Caco-2 (cell line): Measurements from ENCODE around the gene PRKAG1. TPM values are rescaled to one million over a fixed set of nuclear protein-coding genes. Genes with fewer than 3 reads are reported as not detected.
A peak's percentile ranks its signal among the peaks of the same experiment; 100 is the strongest.

Experiments used
- BruUV-seq: library from RNA; stranded (reverse); fragments of 400-500 nt; replicated peaks from 2 replicates; lab custom pipeline; 2021; lab: Mats Ljungman, UMichigan
- CTCF ChIA-PET: fragments of 300-600 bp; sonication (Branson Sonifier 250); formaldehyde crosslinking; loops from one replicate; lab custom pipeline; 2022; ENCODE audit warnings: antibody characterized with exemption; lab: Charles Lee
- POLR2A ChIA-PET: fragments of 300-600 bp; sonication (Branson Sonifier 250); formaldehyde crosslinking; loops from one replicate; lab custom pipeline; 2022; ENCODE audit warnings: antibody characterized with exemption; lab: Charles Lee
- DNase-seq, 2 experiments: peaks; one replicate each; pipeline versions ENCODE4 v3.0.0 to v3.0.0-alpha.2; 2020 to 2022
- H3K27me3 ChIP-seq: replicated peaks from 2 replicates; pipeline ENCODE4 v1.6.0; 2011; ENCODE audit warnings: low read length; ENCODE audit not compliant: control insufficient read depth, insufficient read depth
- H3K36me3 ChIP-seq: 2 replicates; pipeline ENCODE4 v1.5.1; 2011; ENCODE audit warnings: low read length; ENCODE audit not compliant: control insufficient read depth, insufficient read depth
- H3K4me1 ChIP-seq: fragments of 250-450 bp; sonication (Bioruptor Pico); 2 replicates; pipeline ENCODE4 v1.5.1; 2020; ENCODE audit warnings: mild to moderate bottlenecking
- H3K4me3 ChIP-seq: 2 replicates; pipeline ENCODE4 v1.5.1; 2011; ENCODE audit warnings: low read depth, mild to moderate bottlenecking, control low read depth, low read length
- H3K9me3 ChIP-seq: fragments of 250-450 bp; sonication (Bioruptor Pico); 2 replicates; pipeline ENCODE4 v1.5.1; 2020; ENCODE audit warnings: mild to moderate bottlenecking, moderate library complexity
- H3K27ac Mint-ChIP-seq: one replicate; pipeline ENCODE4 v1.8.0; 2022; ENCODE audit warnings: mixed read lengths; ENCODE audit not compliant: unreplicated experiment
- H3K27me3 Mint-ChIP-seq: one replicate; pipeline ENCODE4 v1.8.0; 2022; ENCODE audit warnings: mixed read lengths; ENCODE audit not compliant: insufficient read depth, unreplicated experiment
- H3K36me3 Mint-ChIP-seq: one replicate; pipeline ENCODE4 v1.8.0; 2022; ENCODE audit warnings: mild to moderate bottlenecking, mixed read lengths; ENCODE audit not compliant: insufficient read depth, unreplicated experiment
- H3K4me1 Mint-ChIP-seq: one replicate; pipeline ENCODE4 v1.8.0; 2022; ENCODE audit warnings: low read depth, mixed read lengths; ENCODE audit not compliant: unreplicated experiment
- H3K4me3 Mint-ChIP-seq: one replicate; pipeline ENCODE4 v1.8.0; 2022; ENCODE audit warnings: mild to moderate bottlenecking, moderate library complexity, mixed read lengths; ENCODE audit not compliant: unreplicated experiment
- H3K9me3 Mint-ChIP-seq: one replicate; pipeline ENCODE4 v1.8.0; 2022; ENCODE audit warnings: mixed read lengths; ENCODE audit not compliant: unreplicated experiment
- CTCF ChIP-seq, 2 experiments: fragments of 200-600 bp in 1 of 2; IDR thresholded peaks; 1 replicate in 1 of 2; 2 replicates in 1 of 2; pipeline versions ENCODE4 v1.5.1 to v1.8.0; 2011 to 2022; ENCODE audit warnings: antibody characterized with exemption in 1 of 2, control low read depth in 1 of 2, inconsistent platforms in 1 of 2, low read depth in 1 of 2, low read length in 1 of 2, mild to moderate bottlenecking in 1 of 2, moderate library complexity in 1 of 2; ENCODE audit not compliant: insufficient read depth in 1 of 2, severe bottlenecking in 1 of 2, unreplicated experiment in 1 of 2
- intact Hi-C: fragments of 100-400 bp; cut with micrococcal nuclease; formaldehyde crosslinking; loops from one replicate; pipeline ENCODE4 v1.10.0; 2022; ENCODE audit not compliant: unreplicated experiment
- total RNA-seq: library from RNA; stranded (reverse); gene quantifications from 2 replicates; pipeline ENCODE4 v1.2.3, GENCODE V29; 2022

PRKAG1 gene
- total RNA-seq, 1 experiment from 2014 or later, result 60.3 TPM

- TSS peak; percentile 22 for BruUV-seq
- Histone ChIP-seq H3K4me3 (no peak overlapping the region), H3K27me3 (no peaks in the 10 kb centered on the region), H3K4me1 (no peaks in the 10 kb centered on the region), H3K9me3 (no peaks in the 10 kb centered on the region), H3K36me3 (peaks cover 14% of the 10 kb centered on the region)
- ChIA-PET CTCF (interaction anchor here (0.8 kb wide), 1 partner anchor 32 kb away, joined by 4 read pairs; no protein-coding TSS in a partner anchor), POLR2A (no interaction called here)
- H3K4me3 Mint-ChIP-seq, result no peak overlapping the region
- DNase-seq, result peak in 1 of 2 experiments; percentile 36
- no peaks in the 10 kb centered on the region for H3K27me3 Mint-ChIP-seq
- H3K36me3 Mint-ChIP-seq, result peaks cover 90% of the 10 kb centered on the region
- intact Hi-C loops, result no loop called here
- no peaks in the 10 kb centered on the region for H3K4me1 Mint-ChIP-seq
- TF ChIP-seq CTCF (IDR thresholded peaks at IDR 0.05; ENCODE audit: insufficient read depth in 1 of 2, low read depth in 1 of 2, low read length in 1 of 2, severe bottlenecking in 1 of 2, unreplicated experiment in 1 of 2), result no peak
- H3K27ac Mint-ChIP-seq, result no peak overlapping the region
- H3K9me3 Mint-ChIP-seq, result no peaks in the 10 kb centered on the region
Observed at GRCh38 chr12:49026678-49027480, 8.3 kb upstream of the PRKAG1 start.

GRCh38 chr12:49026101-49026500 lies 7.5 kb upstream of the PRKAG1 start:
- Histone ChIP-seq H3K4me1 (no peaks in the 10 kb centered on the region), H3K9me3 (no peaks in the 10 kb centered on the region), H3K4me3 (no peak overlapping the region), H3K27me3 (no peaks in the 10 kb centered on the region), H3K36me3 (peaks cover 12% of the 10 kb centered on the region)
- TF ChIP-seq CTCF (IDR thresholded peaks at IDR 0.05; ENCODE audit: insufficient read depth in 1 of 2, low read depth in 1 of 2, low read length in 1 of 2, severe bottlenecking in 1 of 2, unreplicated experiment in 1 of 2), result no peak
- CTCF ChIA-PET, result interaction anchor here (0.7 to 0.8 kb wide), 2 partner anchors 11 to 32 kb away, joined by 3 to 4 read pairs; no protein-coding TSS in a partner anchor
- no peak for DNase-seq
- Mint-ChIP-seq H3K4me1 (no peaks in the 10 kb centered on the region), H3K4me3 (no peak overlapping the region), H3K9me3 (no peaks in the 10 kb centered on the region), H3K27me3 (no peaks in the 10 kb centered on the region), H3K27ac (no peak overlapping the region), H3K36me3 (peaks cover 90% of the 10 kb centered on the region)
- intact Hi-C loops, result no loop called here
- no TSS peak for BruUV-seq
- POLR2A ChIA-PET, result no interaction called here

GRCh38 chr12:49025463-49025862 lies 6.9 kb upstream of the PRKAG1 start:
- H3K36me3 Mint-ChIP-seq, result peaks cover 90% of the 10 kb centered on the region

More at GRCh38 chr12:49025463-49025862, 6.9 kb upstream of the PRKAG1 start:
- Mint-ChIP-seq H3K4me1 (no peaks in the 10 kb centered on the region), H3K9me3 (no peaks in the 10 kb centered on the region), H3K4me3 (no peak overlapping the region), H3K27me3 (no peaks in the 10 kb centered on the region), H3K27ac (no peak overlapping the region)
- BruUV-seq, result no TSS peak
- Histone ChIP-seq H3K36me3 (peaks cover 12% of the 10 kb centered on the region), H3K4me3 (no peak overlapping the region), H3K9me3 (no peaks in the 10 kb centered on the region), H3K27me3 (no peaks in the 10 kb centered on the region), H3K4me1 (no peaks in the 10 kb centered on the region)
- intact Hi-C loops, result no loop called here
- no peak for TF ChIP-seq CTCF (IDR thresholded peaks at IDR 0.05; ENCODE audit: insufficient read depth in 1 of 2, low read depth in 1 of 2, low read length in 1 of 2, severe bottlenecking in 1 of 2, unreplicated experiment in 1 of 2)
- POLR2A ChIA-PET, result no interaction called here
- CTCF ChIA-PET, result interaction anchor here (0.7 kb wide), 1 partner anchor 11 kb away, joined by 3 read pairs; no protein-coding TSS in a partner anchor
- no peak for DNase-seq
